Liver (tissue), 9 donors: ENCODE data around the gene UBE4A. TPM values are rescaled to one million over a fixed set of nuclear protein-coding genes. Genes with fewer than 3 reads are reported as not detected.

Source experiments
- DNase-seq: peaks from one replicate; pipeline ENCODE4 v3.0.0-alpha.2; 2017; ENCODE audit warnings: low spot score
- H3K27ac ChIP-seq, 2 donors: one replicate each; pipeline ENCODE4 v1.7.0; 2013; ENCODE audit warnings: inconsistent platforms in 2 of 2, low read length in 2 of 2, control low read depth in 1 of 2, low read depth in 1 of 2, mild to moderate bottlenecking in 1 of 2
- H3K27me3 ChIP-seq, 4 donors: one replicate each; pipeline versions ENCODE4 v1.6.1 to v1.7.0; 2013; ENCODE audit warnings: low read length in 3 of 4, inconsistent platforms in 1 of 4, mild to moderate bottlenecking in 1 of 4, moderate library complexity in 1 of 4; ENCODE audit not compliant: control insufficient read depth in 4 of 4, insufficient read depth in 4 of 4
- H3K36me3 ChIP-seq, 4 donors: one replicate each; pipeline versions ENCODE4 v1.6.1 to v1.7.0; 2013; ENCODE audit warnings: low read length in 3 of 4, mild to moderate bottlenecking in 3 of 4, low read depth in 1 of 4, moderate library complexity in 1 of 4; ENCODE audit not compliant: control insufficient read depth in 4 of 4, insufficient read depth in 3 of 4
- H3K4me1 ChIP-seq, 4 donors: one replicate each; pipeline versions ENCODE4 v1.6.1 to v1.7.0; 2013; ENCODE audit warnings: low read length in 3 of 4, mild to moderate bottlenecking in 3 of 4, moderate library complexity in 1 of 4; ENCODE audit not compliant: control insufficient read depth in 4 of 4, insufficient read depth in 4 of 4
- H3K4me3 ChIP-seq, 3 donors: one replicate each; pipeline versions ENCODE4 v1.6.1 to v1.7.0; 2013; ENCODE audit warnings: low read length in 3 of 3, control low read depth in 1 of 3, low read depth in 1 of 3, mild to moderate bottlenecking in 1 of 3
- H3K9ac ChIP-seq, 2 donors: one replicate each; pipeline ENCODE4 v1.7.0; 2013; ENCODE audit warnings: low read length in 2 of 2, mild to moderate bottlenecking in 2 of 2, moderate library complexity in 2 of 2, control low read depth in 1 of 2, low read depth in 1 of 2
- H3K9me3 ChIP-seq, 4 donors: one replicate each; pipeline versions ENCODE4 v1.6.1 to v1.7.0; 2013; ENCODE audit warnings: low read length in 3 of 4; ENCODE audit not compliant: control insufficient read depth in 4 of 4
- ATF3 ChIP-seq: IDR thresholded peaks from 2 replicates; pipeline ENCODE4 v1.6.1; 2016; ENCODE audit warnings: antibody characterized with exemption
- CTCF ChIP-seq: fragments of 150-350 bp; IDR thresholded peaks from 2 replicates; pipeline ENCODE4 v1.5.1; 2017; ENCODE audit warnings: improper control_type of control experiment, low read depth, low read length; ENCODE audit not compliant: missing input control
- EGR1 ChIP-seq, 2 donors: IDR thresholded peaks; 2 replicates each; pipeline ENCODE4 v1.6.1; 2016 to 2018; ENCODE audit warnings: antibody characterized with exemption in 2 of 2, low read depth in 2 of 2
- FOXA1 ChIP-seq: IDR thresholded peaks from 2 replicates; pipeline ENCODE4 v1.6.1; 2016; ENCODE audit warnings: antibody characterized with exemption
- FOXA2 ChIP-seq: IDR thresholded peaks from 2 replicates; pipeline ENCODE4 v1.6.1; 2016; ENCODE audit warnings: antibody characterized with exemption
- GABPA ChIP-seq, 2 donors: IDR thresholded peaks in 1 of 2; conservative IDR thresholded peaks in 1 of 2; 2 replicates each; pipeline ENCODE4 v1.6.1; 2016; ENCODE audit warnings: antibody characterized with exemption in 2 of 2, mild to moderate bottlenecking in 1 of 2, moderate library complexity in 1 of 2
- HNF4A ChIP-seq, 2 donors: conservative IDR thresholded peaks; 2 replicates each; pipeline ENCODE4 v1.6.1; 2016; ENCODE audit warnings: antibody characterized with exemption in 2 of 2, mild to moderate bottlenecking in 2 of 2
- MAX ChIP-seq: IDR thresholded peaks from 2 replicates; pipeline ENCODE4 v1.6.1; 2016; ENCODE audit warnings: antibody characterized with exemption
- RAD21 ChIP-seq, 2 donors: IDR thresholded peaks; 2 replicates each; pipeline ENCODE4 v1.6.1; 2016; ENCODE audit warnings: antibody characterized with exemption in 2 of 2, mild to moderate bottlenecking in 2 of 2
- RXRA ChIP-seq, 2 donors: IDR thresholded peaks; 2 replicates each; pipeline ENCODE4 v1.6.1; 2017 to 2018; ENCODE audit warnings: antibody characterized with exemption in 2 of 2, mild to moderate bottlenecking in 1 of 2
- SP1 ChIP-seq: IDR thresholded peaks from 2 replicates; pipeline ENCODE4 v1.6.1; 2018; ENCODE audit warnings: antibody characterized with exemption, mild to moderate bottlenecking
- TAF1 ChIP-seq: conservative IDR thresholded peaks from 2 replicates; pipeline ENCODE4 v1.6.1; 2016; ENCODE audit warnings: antibody characterized with exemption, mild to moderate bottlenecking
- YY1 ChIP-seq: IDR thresholded peaks from 2 replicates; pipeline ENCODE4 v1.6.1; 2016; ENCODE audit warnings: antibody characterized with exemption, mild to moderate bottlenecking
- ZBTB33 ChIP-seq: IDR thresholded peaks from 2 replicates; pipeline ENCODE4 v1.6.1; 2016; ENCODE audit warnings: antibody characterized with exemption
- WGBS: extraction: QIAGEN DNeasy Blood & Tissue Kit; methylation state at CpG from one replicate; pipeline ENCODE4 v1.1.7; 2013; 5-methylcytosine and 5-hydroxymethylcytosine counted together
- polyA plus RNA-seq, 2 donors: library from polyadenylated mRNA; stranded (reverse) in 1 of 2; unstranded in 1 of 2; fragments of 200-250 nt in 1 of 2; fragments of >200 nt in 1 of 2; fragmentation: Nextera tagmentation in 1 of 2; extraction: Ambion mirVana in 1 of 2; gene quantifications; one replicate each; pipeline versions ENCODE4 v1.2.1 to v1.2.3, GENCODE V29; 2013 to 2015
- total RNA-seq, 2 donors: library from RNA; depleted of rRNA; stranded (reverse); fragments of >200 nt; gene quantifications; one replicate each; pipeline ENCODE4 v1.2.3, GENCODE V29; 2014
- donor health status: healthy.
- donor health status: healthy.
- donor health status: healthy.
- donor health status: healthy.
- donor health status: healthy.

Gene UBE4A
- total and polyA plus RNA-seq, 4 donors: 11.7 to 41.3 (median 19.1) TPM

GRCh38 chr11:118374729-118375128, 15.3 kb downstream of the UBE4A start:
- no peak overlapping the region for H3K9ac ChIP-seq
- H3K9me3 ChIP-seq: no peaks in the 10 kb centered on the region
- DNase-seq: no peak
- H3K4me1 ChIP-seq: no peaks in the 10 kb centered on the region
- no peaks in the 10 kb centered on the region for H3K27me3 ChIP-seq
- WGBS: 79% methylated on average over 3 of the region's 3 CpGs
- TF ChIP-seq GABPA (IDR thresholded peaks at IDR 0.05 in 1 of 2, conservative IDR thresholded peaks at IDR 0.05 in 1 of 2) (no peak), HNF4A (conservative IDR thresholded peaks at IDR 0.05) (no peak)
- H3K27ac ChIP-seq: no peak overlapping the region
- H3K4me3 ChIP-seq: no peak overlapping the region
- peaks cover 22 to 87% (median 73%) of the 10 kb centered on the region in 4 donors for H3K36me3 ChIP-seq

- Histone ChIP-seq H3K27ac (no peak overlapping the region), H3K4me3 (no peak overlapping the region), H3K27me3 (no peaks in the 10 kb centered on the region), H3K4me1 (no peaks in the 10 kb centered on the region), H3K9ac (no peak overlapping the region), H3K36me3 (peaks cover 26 to 90% (median 71%) of the 10 kb centered on the region in 4 donors), H3K9me3 (no peaks in the 10 kb centered on the region)
- DNase-seq: no peak
- TF ChIP-seq HNF4A (conservative IDR thresholded peaks at IDR 0.05) (no peak), RAD21 (IDR thresholded peaks at IDR 0.05) (no peak), ATF3 (no peak), TAF1 (no peak), MAX (no peak), EGR1 (IDR thresholded peaks at IDR 0.05; ENCODE audit: low read depth in 2 of 2) (no peak), FOXA1 (no peak), YY1 (no peak), GABPA (IDR thresholded peaks at IDR 0.05 in 1 of 2, conservative IDR thresholded peaks at IDR 0.05 in 1 of 2) (no peak), ZBTB33 (no peak)
Observed at GRCh38 chr11:118375978-118376377, 16.6 kb downstream of the UBE4A start.

- no peaks in the 10 kb centered on the region for H3K4me1 ChIP-seq
- no peaks in the 10 kb centered on the region for H3K27me3 ChIP-seq
- H3K36me3 ChIP-seq: peaks cover 20 to 91% (median 68%) of the 10 kb centered on the region in 4 donors
- no peak for DNase-seq
- no peaks in the 10 kb centered on the region for H3K9me3 ChIP-seq
- 97% methylated on average over 4 of the region's 4 CpGs for WGBS
- no peak overlapping the region for H3K4me3 ChIP-seq
- TF ChIP-seq GABPA (IDR thresholded peaks at IDR 0.05 in 1 of 2, conservative IDR thresholded peaks at IDR 0.05 in 1 of 2): no peak
- no peak for TF ChIP-seq TAF1
- no peak for TF ChIP-seq RXRA (IDR thresholded peaks at IDR 0.05)
- no peak for TF ChIP-seq CTCF
- TF ChIP-seq EGR1 (IDR thresholded peaks at IDR 0.05; ENCODE audit: low read depth in 2 of 2): no peak
- TF ChIP-seq FOXA1: no peak
- TF ChIP-seq ATF3: no peak
- no peak for TF ChIP-seq HNF4A (conservative IDR thresholded peaks at IDR 0.05)
- no peak for TF ChIP-seq SP1
- TF ChIP-seq RAD21 (IDR thresholded peaks at IDR 0.05): no peak
- no peak for TF ChIP-seq FOXA2
- no peak overlapping the region for H3K9ac ChIP-seq
- H3K27ac ChIP-seq: no peak overlapping the region
Observed at GRCh38 chr11:118379497-118379896, 20.1 kb downstream of the UBE4A start.
